Ectodermal cell (in vitro differentiated cells): ENCODE data around the gene CNPY1.

ENCODE experiments used
- H3K27ac ChIP-seq: 2 replicates; pipeline ENCODE4 v1.7.0; 2013; ENCODE audit warnings: mild to moderate bottlenecking, low read depth, low read length; ENCODE audit not compliant: insufficient read depth, poor library complexity, severe bottlenecking
- H3K27me3 ChIP-seq: 2 replicates; pipeline ENCODE4 v1.7.0; 2013; ENCODE audit warnings: mild to moderate bottlenecking, low read length; ENCODE audit not compliant: insufficient read depth, control insufficient read depth, poor library complexity, severe bottlenecking
- H3K36me3 ChIP-seq: one replicate; pipeline ENCODE4 v1.7.0; 2013; ENCODE audit warnings: low read length; ENCODE audit not compliant: control insufficient read depth, insufficient read depth
- H3K4me1 ChIP-seq: one replicate; pipeline ENCODE4 v1.7.0; 2013; ENCODE audit warnings: low read length; ENCODE audit not compliant: control insufficient read depth, insufficient read depth
- H3K4me3 ChIP-seq: 2 replicates; pipeline ENCODE4 v1.7.0; 2013; ENCODE audit warnings: low read depth, low read length, control low read depth; ENCODE audit not compliant: insufficient read depth
- H3K9me3 ChIP-seq: 2 replicates; pipeline ENCODE4 v1.7.0; 2013; ENCODE audit warnings: mild to moderate bottlenecking, low read length, moderate library complexity; ENCODE audit not compliant: control insufficient read depth
- WGBS, 2 experiments: methylation state at CpG; one replicate each; pipeline ENCODE4 v1.1.7; 2013; ENCODE audit warnings: missing lambda C conversion rate in 2 of 2; 5-methylcytosine and 5-hydroxymethylcytosine counted together

CNPY1 gene

GRCh38 chr7:155482511-155483183 is 63.7 kb downstream of the CNPY1 start:
- Histone ChIP-seq H3K9me3 (no peaks in the 10 kb centered on the region), H3K36me3 (no peaks in the 10 kb centered on the region), H3K4me1 (peaks cover 13% of the 10 kb centered on the region), H3K4me3 (no peak overlapping the region), H3K27ac (no peak overlapping the region), H3K27me3 (peaks cover 80% of the 10 kb centered on the region)
- 52 to 55% methylated on average over 17 of the region's 17 CpGs for WGBS, 2 experiments

GRCh38 chr7:155481764-155482163 is 64.6 kb downstream of the CNPY1 start:
- Histone ChIP-seq H3K27ac (no peak overlapping the region), H3K36me3 (no peaks in the 10 kb centered on the region), H3K9me3 (no peaks in the 10 kb centered on the region), H3K4me3 (no peak overlapping the region), H3K27me3 (peaks cover 80% of the 10 kb centered on the region), H3K4me1 (peaks cover 13% of the 10 kb centered on the region)
- WGBS, 2 experiments = 92 to 93% methylated on average over 11 of the region's 11 CpGs

- Histone ChIP-seq H3K36me3 (no peaks in the 10 kb centered on the region), H3K27ac (no peak overlapping the region), H3K4me1 (peaks cover 9% of the 10 kb centered on the region), H3K4me3 (no peak overlapping the region), H3K9me3 (no peaks in the 10 kb centered on the region), H3K27me3 (peaks cover 90% of the 10 kb centered on the region)
- WGBS, 2 experiments = 84 to 86% methylated on average over 4 of the region's 4 CpGs
Measured at GRCh38 chr7:155477476-155477875, 68.9 kb downstream of the CNPY1 start.

- H3K36me3 ChIP-seq = no peaks in the 10 kb centered on the region
- H3K27ac ChIP-seq = no peak overlapping the region
- WGBS, 2 experiments = 4 to 5% methylated on average over 11 of the region's 11 CpGs
- peaks cover 44% of the 10 kb centered on the region for H3K4me1 ChIP-seq
- no peaks in the 10 kb centered on the region for H3K9me3 ChIP-seq
- peaks cover 100% of the 10 kb centered on the region for H3K27me3 ChIP-seq
- H3K4me3 ChIP-seq = no peak overlapping the region
Measured at GRCh38 chr7:155471718-155472117, 74.6 kb downstream of the CNPY1 start.

GRCh38 chr7:155470686-155471638 is 75.4 kb downstream of the CNPY1 start:
- no peaks in the 10 kb centered on the region for H3K36me3 ChIP-seq
- 2 to 4% methylated on average over 24 of the region's 24 CpGs for WGBS, 2 experiments
- H3K4me1 ChIP-seq = peaks cover 44% of the 10 kb centered on the region
- no peak overlapping the region for H3K27ac ChIP-seq
- peaks cover 100% of the 10 kb centered on the region for H3K27me3 ChIP-seq
- H3K4me3 ChIP-seq = no peak overlapping the region
- no peaks in the 10 kb centered on the region for H3K9me3 ChIP-seq

GRCh38 chr7:155470186-155470487 is 76.2 kb downstream of the CNPY1 start:
- Histone ChIP-seq H3K27ac (no peak overlapping the region), H3K27me3 (peaks cover 100% of the 10 kb centered on the region), H3K4me1 (peaks cover 44% of the 10 kb centered on the region), H3K9me3 (no peaks in the 10 kb centered on the region), H3K36me3 (no peaks in the 10 kb centered on the region), H3K4me3 (no peak overlapping the region)
- WGBS, 2 experiments = 29 to 37% methylated on average over 8 of the region's 8 CpGs

- Histone ChIP-seq H3K4me3 (no peak overlapping the region), H3K27ac (no peak overlapping the region), H3K27me3 (peaks cover 100% of the 10 kb centered on the region), H3K9me3 (no peaks in the 10 kb centered on the region), H3K36me3 (no peaks in the 10 kb centered on the region), H3K4me1 (peaks cover 44% of the 10 kb centered on the region)
- 17 to 19% methylated on average over 12 of the region's 12 CpGs for WGBS, 2 experiments
Measured at GRCh38 chr7:155469311-155470185, 76.8 kb downstream of the CNPY1 start.

- no peak overlapping the region for H3K27ac ChIP-seq
- H3K9me3 ChIP-seq = no peaks in the 10 kb centered on the region
- no peaks in the 10 kb centered on the region for H3K36me3 ChIP-seq
- H3K27me3 ChIP-seq = peaks cover 100% of the 10 kb centered on the region
- WGBS, 2 experiments = 11 to 12% methylated on average over 10 of the region's 10 CpGs
- H3K4me3 ChIP-seq = no peak overlapping the region
- peaks cover 44% of the 10 kb centered on the region for H3K4me1 ChIP-seq
Measured at GRCh38 chr7:155468785-155469148, 77.6 kb downstream of the CNPY1 start.

GRCh38 chr7:155467846-155468784 is 78.2 kb downstream of the CNPY1 start:
- peaks cover 100% of the 10 kb centered on the region for H3K27me3 ChIP-seq
- H3K4me3 ChIP-seq = no peak overlapping the region
- H3K36me3 ChIP-seq = no peaks in the 10 kb centered on the region
- no peaks in the 10 kb centered on the region for H3K9me3 ChIP-seq
- 0% methylated on average over 70 of the region's 70 CpGs for WGBS, 2 experiments
- H3K4me1 ChIP-seq = peaks cover 41% of the 10 kb centered on the region
- no peak overlapping the region for H3K27ac ChIP-seq
